Astrocyte (in vitro differentiated cells and primary cell): Measurements from ENCODE around the gene PKD2L2. TPM values are rescaled to one million over a fixed set of nuclear protein-coding genes. Genes with fewer than 3 reads are reported as not detected.
A peak's percentile ranks its signal among the peaks of the same experiment; 100 is the strongest.

Experiments used
- DNase-seq: peaks from one replicate; pipeline ENCODE4 v3.0.0-alpha.2; 2010; ENCODE audit warnings: low read depth
- FAIRE-seq: peaks from 2 replicates; lab custom pipeline; 2011; peaks lifted over from hg19 to GRCh38; lab: Jason Lieb, UNC
- H2AFZ ChIP-seq: 2 replicates; pipeline ENCODE4 v1.6.0; 2012; ENCODE audit warnings: low read depth, low read length, inconsistent platforms
- H3K27ac ChIP-seq: 2 replicates; pipeline ENCODE4 v1.5.1; 2011; ENCODE audit warnings: low read depth, low read length, inconsistent platforms
- H3K27me3 ChIP-seq: 2 replicates; pipeline ENCODE4 v1.6.0; 2011; ENCODE audit warnings: low read length, inconsistent platforms; ENCODE audit not compliant: insufficient read depth
- H3K36me3 ChIP-seq: 2 replicates; pipeline ENCODE4 v1.5.1; 2011; ENCODE audit warnings: low read length, inconsistent platforms; ENCODE audit not compliant: insufficient read depth
- H3K4me1 ChIP-seq: 2 replicates; pipeline ENCODE4 v1.5.1; 2011; ENCODE audit warnings: low read length, inconsistent platforms; ENCODE audit not compliant: insufficient read depth
- H3K4me2 ChIP-seq: 2 replicates; pipeline ENCODE4 v1.6.0; 2012; ENCODE audit warnings: low read length, inconsistent platforms
- H3K4me3 ChIP-seq: 2 replicates; pipeline ENCODE4 v1.5.1; 2011; ENCODE audit warnings: low read depth, mild to moderate bottlenecking, low read length, inconsistent platforms; ENCODE audit not compliant: insufficient read depth
- H3K79me2 ChIP-seq: 2 replicates; pipeline ENCODE4 v1.6.0; 2012; ENCODE audit warnings: mild to moderate bottlenecking, low read length, inconsistent platforms; ENCODE audit not compliant: insufficient read depth
- H3K9ac ChIP-seq: 2 replicates; pipeline ENCODE4 v1.6.0; 2012; ENCODE audit warnings: mild to moderate bottlenecking, low read length, inconsistent platforms
- H3K9me3 ChIP-seq: 2 replicates; pipeline ENCODE4 v1.5.1; 2012; ENCODE audit warnings: low read depth, mild to moderate bottlenecking, low read length, inconsistent platforms; ENCODE audit not compliant: insufficient read depth
- H4K20me1 ChIP-seq: 2 replicates; pipeline ENCODE4 v1.6.0; 2012; ENCODE audit warnings: low read length, inconsistent platforms; ENCODE audit not compliant: insufficient read depth
- H3K27ac Mint-ChIP-seq: one replicate; pipeline ENCODE4 v1.8.0; 2021; ENCODE audit warnings: mild to moderate bottlenecking, mixed read lengths; ENCODE audit not compliant: unreplicated experiment
- H3K27me3 Mint-ChIP-seq: one replicate; pipeline ENCODE4 v1.8.0; 2021; ENCODE audit warnings: low read depth, mixed read lengths; ENCODE audit not compliant: unreplicated experiment
- H3K36me3 Mint-ChIP-seq: one replicate; pipeline ENCODE4 v1.8.0; 2021; ENCODE audit warnings: low read depth, mixed read lengths; ENCODE audit not compliant: unreplicated experiment
- H3K4me1 Mint-ChIP-seq: one replicate; pipeline ENCODE4 v1.8.0; 2021; ENCODE audit warnings: low read depth, mixed read lengths; ENCODE audit not compliant: unreplicated experiment
- H3K4me3 Mint-ChIP-seq: one replicate; pipeline ENCODE4 v1.8.0; 2021; ENCODE audit warnings: mild to moderate bottlenecking, moderate library complexity, mixed read lengths; ENCODE audit not compliant: unreplicated experiment
- H3K9me3 Mint-ChIP-seq: one replicate; pipeline ENCODE4 v1.8.0; 2021; ENCODE audit warnings: mild to moderate bottlenecking, mixed read lengths; ENCODE audit not compliant: unreplicated experiment
- CTCF ChIP-seq: IDR thresholded peaks from 2 replicates; pipeline ENCODE4 v1.5.1; 2011; ENCODE audit warnings: low read depth, mild to moderate bottlenecking, inconsistent platforms, low read length, moderate library complexity; ENCODE audit not compliant: insufficient read depth
- EZH2 ChIP-seq: IDR thresholded peaks from 2 replicates; pipeline ENCODE4 v1.6.1; 2012; ENCODE audit warnings: mild to moderate bottlenecking, low read length, inconsistent platforms; ENCODE audit not compliant: insufficient read depth
- total RNA-seq: library from RNA; stranded (reverse); gene quantifications from 2 replicates; pipeline ENCODE4 v1.2.1, GENCODE V29; 2021

Gene PKD2L2
- total RNA-seq, 1 donor from 2014 or later: not detected

- no peak overlapping the region for H3K27ac Mint-ChIP-seq
- no peaks in the 10 kb centered on the region for H3K9me3 Mint-ChIP-seq
- DNase-seq (no peak), FAIRE-seq (no peak)
- Histone ChIP-seq H3K36me3 (no peaks in the 10 kb centered on the region), H3K4me1 (no peaks in the 10 kb centered on the region), H3K9ac (no peak overlapping the region), H3K27ac (no peak overlapping the region), H3K4me3 (no peak overlapping the region), H3K27me3 (no peaks in the 10 kb centered on the region), H2AFZ (no peak overlapping the region), H3K4me2 (no peak overlapping the region), H4K20me1 (no peaks in the 10 kb centered on the region), H3K79me2 (no peaks in the 10 kb centered on the region), H3K9me3 (no peaks in the 10 kb centered on the region)
- TF ChIP-seq EZH2: no peak
- no peak for TF ChIP-seq CTCF
- H3K36me3 Mint-ChIP-seq: no peaks in the 10 kb centered on the region
- peaks cover 2% of the 10 kb centered on the region for H3K27me3 Mint-ChIP-seq
- H3K4me3 Mint-ChIP-seq: no peak overlapping the region
- no peaks in the 10 kb centered on the region for H3K4me1 Mint-ChIP-seq
These were observed 8.9 kb upstream of the PKD2L2 start for GRCh38 chr5:137880313-137880712.

GRCh38 chr5:137887831-137888230, 1.4 kb upstream of the PKD2L2 start:
- H3K36me3 ChIP-seq: no peaks in the 10 kb centered on the region
- H3K9ac ChIP-seq: no peak overlapping the region
- Mint-ChIP-seq H3K36me3 (no peaks in the 10 kb centered on the region), H3K4me3 (no peak overlapping the region), H3K9me3 (no peaks in the 10 kb centered on the region), H3K27me3 (peaks cover 3% of the 10 kb centered on the region), H3K27ac (no peak overlapping the region), H3K4me1 (no peaks in the 10 kb centered on the region)
- FAIRE-seq (no peak), DNase-seq (no peak)
- no peaks in the 10 kb centered on the region for H3K27me3 ChIP-seq
- H3K4me1 ChIP-seq: peaks cover 9% of the 10 kb centered on the region
- no peaks in the 10 kb centered on the region for H3K9me3 ChIP-seq
- no peak overlapping the region for H3K27ac ChIP-seq
- H4K20me1 ChIP-seq: no peaks in the 10 kb centered on the region
- H3K79me2 ChIP-seq: no peaks in the 10 kb centered on the region
- H3K4me3 ChIP-seq: no peak overlapping the region
- no peak overlapping the region for H2AFZ ChIP-seq
- TF ChIP-seq EZH2 (no peak), CTCF (no peak)
- no peak overlapping the region for H3K4me2 ChIP-seq

DNA sequence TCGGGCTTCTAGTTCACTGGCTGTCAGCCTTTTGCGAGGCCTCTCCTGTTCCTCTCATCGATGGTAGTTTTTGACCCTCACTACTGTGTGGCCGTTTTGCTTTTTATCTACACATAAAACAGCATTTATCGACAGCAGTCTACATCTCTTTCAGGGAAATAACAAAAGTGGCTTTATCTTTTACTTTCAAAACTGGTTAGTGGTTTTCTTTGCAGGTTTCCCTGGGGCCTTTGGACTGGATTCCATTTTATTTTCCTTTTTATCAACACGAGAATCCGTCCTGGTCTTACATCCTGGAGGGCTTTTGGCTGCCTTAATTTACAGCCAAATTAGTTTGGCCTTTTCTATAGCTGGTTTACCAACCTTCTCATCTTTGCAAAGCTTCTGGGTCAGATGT, 793 bp upstream of the PKD2L2 start:
- H3K27me3 Mint-ChIP-seq: peaks cover 3% of the 10 kb centered on the region
- H3K79me2 ChIP-seq: no peaks in the 10 kb centered on the region
- no peak overlapping the region for H3K4me3 Mint-ChIP-seq
- no peaks in the 10 kb centered on the region for H3K36me3 ChIP-seq
- H3K27ac Mint-ChIP-seq: no peak overlapping the region
- H3K4me1 ChIP-seq: peaks cover 9% of the 10 kb centered on the region
- TF ChIP-seq EZH2 (no peak), CTCF (no peak)
- FAIRE-seq (no peak), DNase-seq (no peak)
- H3K4me1 Mint-ChIP-seq: no peaks in the 10 kb centered on the region
- no peaks in the 10 kb centered on the region for H3K9me3 ChIP-seq
- H3K36me3 Mint-ChIP-seq: no peaks in the 10 kb centered on the region
- H3K27ac ChIP-seq: peak overlapping the region; percentile 17
- H4K20me1 ChIP-seq: no peaks in the 10 kb centered on the region
- no peaks in the 10 kb centered on the region for H3K27me3 ChIP-seq
- H3K9ac ChIP-seq: peak overlapping the region; percentile 79
- H2AFZ ChIP-seq: peak overlapping the region; percentile 99
- no peaks in the 10 kb centered on the region for H3K9me3 Mint-ChIP-seq
- peak overlapping the region; percentile 63 for H3K4me3 ChIP-seq
- peak overlapping the region; percentile 91 for H3K4me2 ChIP-seq
